HepG2 (cell line): ENCODE data around the gene SFTA2. TPM values are rescaled to one million over a fixed set of nuclear protein-coding genes. Genes with fewer than 3 reads are reported as not detected.

Experiments used
- ATAC-seq: fragments of 200-7000 bp; cut with Tn5 transposase; 3 replicates; pipeline ENCODE4 v1.9.1; 2020; ENCODE audit warnings: mild to moderate bottlenecking, moderate library complexity
- BruUV-seq: library from RNA; stranded (reverse); fragments of 400-500 nt; replicated peaks from 2 replicates; lab custom pipeline; 2021; lab: Mats Ljungman, UMichigan
- CTCF ChIA-PET: fragments of 300-600 bp; formaldehyde crosslinking; extraction: SDS; loops from one replicate; lab custom pipeline; 2021; ENCODE audit warnings: low total read pairs, inconsistent platforms, low intra/inter-chr PET ratio; lab: Yijun Ruan, JAX
- POLR2A ChIA-PET: fragments of 350-600 bp; sonication (Branson Sonifier 250); formaldehyde crosslinking; loops from one replicate; lab custom pipeline; 2020; ENCODE audit warnings: antibody characterized with exemption, inconsistent platforms; lab: Yijun Ruan, JAX
- DNase-seq: peaks from one replicate; pipeline ENCODE4 v3.0.0-alpha.2; 2015; ENCODE audit warnings: low spot score
- FAIRE-seq: peaks from 3 replicates; lab custom pipeline; 2011; peaks lifted over from hg19 to GRCh38; lab: Jason Lieb, UNC
- H2AFZ ChIP-seq: one replicate; pipeline ENCODE4 v1.6.1; 2011; ENCODE audit warnings: low read length, inconsistent platforms
- H3K27ac ChIP-seq: fragments of 300-600 bp; 3 replicates; pipeline ENCODE4 v1.8.0; 2011; ENCODE audit warnings: mixed run types, mild to moderate bottlenecking, mixed read lengths, low read length, inconsistent platforms; ENCODE audit not compliant: insufficient read depth; ENCODE audit errors: extremely low read length
- H3K27me3 ChIP-seq, 2 experiments: fragments of 200-600 bp in 1 of 2; 2 replicates in 1 of 2; 3 replicates in 1 of 2; pipeline versions ENCODE4 v1.6.0 to v1.8.0; 2011; ENCODE audit warnings: low read length in 2 of 2, mild to moderate bottlenecking in 2 of 2, moderate library complexity in 2 of 2, inconsistent platforms in 1 of 2; ENCODE audit not compliant: insufficient read depth in 2 of 2, control insufficient read depth in 1 of 2
- H3K36me3 ChIP-seq, 2 experiments: fragments of 200-600 bp in 1 of 2; replicated peaks in 1 of 2; 2 replicates in 1 of 2; 3 replicates in 1 of 2; pipeline versions ENCODE4 v1.5.1 to v1.8.0; 2011; ENCODE audit warnings: low read length in 2 of 2, inconsistent platforms in 1 of 2; ENCODE audit not compliant: insufficient read depth in 2 of 2, control insufficient read depth in 1 of 2
- H3K4me1 ChIP-seq: 2 replicates; pipeline ENCODE4 v1.5.1; 2012; ENCODE audit warnings: low read length, inconsistent platforms; ENCODE audit not compliant: insufficient read depth
- H3K4me2 ChIP-seq: 2 replicates; pipeline ENCODE4 v1.6.0; 2011; ENCODE audit warnings: low read depth, low read length, inconsistent platforms
- H3K4me3 ChIP-seq, 3 experiments: fragments of 200-600 bp in 1 of 3; sonication (generic), shearing (Covaris generic) in 1 of 3; replicated peaks in 1 of 3; 2 replicates each; pipeline ENCODE4 v1.5.1; 2011 to 2016; ENCODE audit warnings: low read length in 3 of 3, inconsistent platforms in 2 of 3, low read depth in 2 of 3, mild to moderate bottlenecking in 2 of 3, control low read depth in 1 of 3, mixed read lengths in 1 of 3; ENCODE audit not compliant: insufficient read depth in 1 of 3
- H3K79me2 ChIP-seq: one replicate; pipeline ENCODE4 v1.6.1; 2011; ENCODE audit warnings: low read length, inconsistent platforms; ENCODE audit not compliant: insufficient read depth
- H3K9ac ChIP-seq: 2 replicates; pipeline ENCODE4 v1.6.0; 2011; ENCODE audit warnings: mild to moderate bottlenecking, low read depth, low read length, inconsistent platforms; ENCODE audit not compliant: insufficient read depth
- H3K9me3 ChIP-seq: 2 replicates; pipeline ENCODE4 v1.5.1; 2012; ENCODE audit warnings: mild to moderate bottlenecking, low read length
- H4K20me1 ChIP-seq: 2 replicates; pipeline ENCODE4 v1.6.0; 2011; ENCODE audit warnings: inconsistent platforms, mild to moderate bottlenecking, low read length, moderate library complexity; ENCODE audit not compliant: insufficient read depth
- ESRRA ChIP-seq: sonication (generic); formaldehyde crosslinking; IDR thresholded peaks from 2 replicates; pipeline ENCODE4 v1.5.1; 2020; ENCODE audit warnings: mild to moderate bottlenecking, low read depth, missing genetic modification reagents
- HES4 ChIP-seq: sonication (generic); formaldehyde crosslinking; IDR thresholded peaks from 2 replicates; pipeline ENCODE4 v1.9.0; 2021; ENCODE audit warnings: mild to moderate bottlenecking, missing genetic modification reagents, borderline replicate concordance
- HIC2 ChIP-seq: sonication (generic); formaldehyde crosslinking; IDR thresholded peaks from 2 replicates; pipeline ENCODE4 v1.9.0; 2022; ENCODE audit warnings: low read depth, missing genetic modification reagents
- HMGXB4 ChIP-seq, 2 experiments: sonication (generic) in 1 of 2; formaldehyde crosslinking in 1 of 2; IDR thresholded peaks; 2 replicates each; pipeline versions ENCODE4 v1.4.0 to v1.6.1; 2018 to 2020; ENCODE audit warnings: missing genetic modification reagents in 2 of 2, borderline replicate concordance in 1 of 2, low read depth in 1 of 2, mild to moderate bottlenecking in 1 of 2, missing biosample characterization in 1 of 2
- NR2F2 ChIP-seq: IDR thresholded peaks from 2 replicates; pipeline ENCODE4 v1.6.1; 2012; ENCODE audit warnings: low read depth, inconsistent platforms, borderline replicate concordance
- NR2F6 ChIP-seq, 2 experiments: IDR thresholded peaks; 2 replicates each; pipeline ENCODE4 v1.6.1; 2016; ENCODE audit warnings: antibody characterized with exemption in 1 of 2, mild to moderate bottlenecking in 1 of 2
- SIN3A ChIP-seq: IDR thresholded peaks from 2 replicates; pipeline ENCODE4 v1.6.1; 2011; ENCODE audit warnings: low read depth, mild to moderate bottlenecking, control low read depth, low read length, borderline replicate concordance
- SRSF4 ChIP-seq: fragments of 200-400 bp; formaldehyde crosslinking; IDR thresholded peaks from one replicate; pipeline ENCODE4 v1.6.1; 2018; ENCODE audit warnings: mild to moderate bottlenecking, low read depth, low read length, moderate library complexity; ENCODE audit not compliant: poor library complexity, severe bottlenecking
- TSC22D2 ChIP-seq: sonication (generic); formaldehyde crosslinking; IDR thresholded peaks from 2 replicates; pipeline ENCODE4 v1.5.1; 2020; ENCODE audit warnings: missing genetic modification reagents, mild to moderate bottlenecking, borderline replicate concordance
- U2AF2 ChIP-seq: fragments of 200-400 bp; formaldehyde crosslinking; IDR thresholded peaks from 2 replicates; pipeline ENCODE4 v1.6.1; 2017; ENCODE audit warnings: low read depth, mild to moderate bottlenecking, low read length
- ZBTB21 ChIP-seq: sonication (generic); formaldehyde crosslinking; IDR thresholded peaks from 2 replicates; pipeline ENCODE4 v1.4.0; 2020; ENCODE audit warnings: missing genetic modification reagents
- ZNF776 ChIP-seq: sonication (generic); formaldehyde crosslinking; IDR thresholded peaks from 2 replicates; pipeline ENCODE4 v1.4.0; 2020; ENCODE audit warnings: mild to moderate bottlenecking, missing genetic modification reagents
- whole genome bisulfite sequencing: methylation state at CpG from one replicate; pipeline ENCODE4 v1.1.6; 2017; ENCODE audit warnings: low lambda C conversion rate; 5-methylcytosine and 5-hydroxymethylcytosine counted together
- in situ Hi-C: cut with HindIII; loops from 2 replicates; pipeline ENCODE4 v1.10.0; 2017; ENCODE audit warnings: low pct_unique_long_range_greater_than_20kb; ENCODE audit not compliant: extremely low pct_ligation_motif_present
- intact Hi-C: fragments of 100-400 bp; cut with micrococcal nuclease; formaldehyde crosslinking; loops from one replicate; pipeline ENCODE4 v1.10.0; 2022; ENCODE audit not compliant: unreplicated experiment
- polyA plus RNA-seq, 8 experiments: library from polyadenylated mRNA; depleted of rRNA in 3 of 8; stranded (reverse) in 7 of 8; unstranded in 1 of 8; fragments of >200 nt; fragmentation: Illumina TruSeq in 4 of 8; extraction: Trizol in 4 of 8; gene quantifications; 2 replicates each; pipeline versions ENCODE4 v1.2.1 to v1.2.3, GENCODE V29; 2011 to 2016; ENCODE audit warnings: low read depth in 4 of 8, missing spikeins in 1 of 8, mixed read lengths in 1 of 8; ENCODE audit not compliant: insufficient read depth in 1 of 8
- total RNA-seq, 5 experiments: library from RNA; depleted of rRNA; stranded (reverse); fragments of >200 nt; fragmentation: Illumina TruSeq; extraction: Trizol; gene quantifications; 2 replicates each; pipeline ENCODE4 v1.2.3, GENCODE V29; 2016; ENCODE audit warnings: low read depth in 1 of 5
- TF ChIP-seq, protein P1 (sequence below): sonication (generic); formaldehyde crosslinking; conservative IDR thresholded peaks from 2 replicates; pipeline ENCODE4 v1.5.0; 2020; ENCODE audit warnings: missing genetic modification reagents

Gene SFTA2
- total and polyA plus RNA-seq, 2 of the 13 experiments (the other 11 are each of a cell fraction or from before 2014, with no cell fraction given): not detected

DNA sequence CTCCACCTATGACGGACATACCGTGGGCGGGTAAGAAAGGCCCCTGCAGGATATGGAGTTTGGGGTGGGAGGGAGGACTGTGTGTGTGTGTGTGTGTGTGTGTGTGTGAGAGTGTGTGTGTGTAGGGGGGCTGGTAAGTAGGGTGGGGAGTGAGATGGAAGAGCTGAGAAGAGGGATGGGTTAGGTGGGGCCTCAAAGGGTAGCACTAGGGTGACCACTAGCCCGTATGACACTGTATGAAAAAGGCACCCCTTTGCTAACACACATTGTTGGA lies 40.6 kb downstream of the SFTA2 start (continued):
- TF ChIP-seq NR2F6 (IDR thresholded peaks at IDR 0.05) (no peak), NR2F6 (CRISPR knock-in tag; IDR thresholded peaks at IDR 0.05) (no peak), HIC2 (CRISPR knock-in tag) (no peak)

GRCh38 chr6:30890646-30891449 lies 41.1 kb downstream of the SFTA2 start:
- H3K4me2 ChIP-seq: no peak overlapping the region
- no peak overlapping the region for H2AFZ ChIP-seq
- ChIA-PET POLR2A (no interaction called here), CTCF (no interaction called here)
- peaks cover 33 to 62% of the 10 kb centered on the region in 2 experiments for H3K36me3 ChIP-seq
- H3K4me1 ChIP-seq: peaks cover 12% of the 10 kb centered on the region
- H3K27me3 ChIP-seq: no peaks in the 10 kb centered on the region
- BruUV-seq: no TSS peak
- DNase-seq (no peak), FAIRE-seq (no peak), ATAC-seq (no peak)
- TF ChIP-seq HES4 (CRISPR knock-in tag): 0 out of 2 replicates have a peak, but pooled peaks have one; percentile 20
- TF ChIP-seq ESRRA (CRISPR knock-in tag): no peak
- TF ChIP-seq ZBTB21 (CRISPR knock-in tag): no peak
- TF ChIP-seq, protein P1, sequence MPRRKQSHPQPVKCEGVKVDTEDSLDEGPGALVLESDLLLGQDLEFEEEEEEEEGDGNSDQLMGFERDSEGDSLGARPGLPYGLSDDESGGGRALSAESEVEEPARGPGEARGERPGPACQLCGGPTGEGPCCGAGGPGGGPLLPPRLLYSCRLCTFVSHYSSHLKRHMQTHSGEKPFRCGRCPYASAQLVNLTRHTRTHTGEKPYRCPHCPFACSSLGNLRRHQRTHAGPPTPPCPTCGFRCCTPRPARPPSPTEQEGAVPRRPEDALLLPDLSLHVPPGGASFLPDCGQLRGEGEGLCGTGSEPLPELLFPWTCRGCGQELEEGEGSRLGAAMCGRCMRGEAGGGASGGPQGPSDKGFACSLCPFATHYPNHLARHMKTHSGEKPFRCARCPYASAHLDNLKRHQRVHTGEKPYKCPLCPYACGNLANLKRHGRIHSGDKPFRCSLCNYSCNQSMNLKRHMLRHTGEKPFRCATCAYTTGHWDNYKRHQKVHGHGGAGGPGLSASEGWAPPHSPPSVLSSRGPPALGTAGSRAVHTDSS (CRISPR knock-in tag): no peak
- TF ChIP-seq NR2F2: no peak
- no peak for TF ChIP-seq HMGXB4 (CRISPR knock-in tag; IDR thresholded peaks at IDR 0.05; ENCODE audit: borderline replicate concordance in 1 of 2, low read depth in 1 of 2)
- no peak for TF ChIP-seq SRSF4
- 0 out of 2 replicates have a peak, but pooled peaks have one; percentile 59 for TF ChIP-seq ZNF776 (CRISPR knock-in tag)
- TF ChIP-seq SIN3A: no peak
- TF ChIP-seq U2AF2: no peak
- no peak for TF ChIP-seq TSC22D2 (CRISPR knock-in tag)
- peaks cover 4% of the 10 kb centered on the region; the same call in 1 of the 2 replicates for H4K20me1 ChIP-seq
- H3K79me2 ChIP-seq: peaks cover 12% of the 10 kb centered on the region
- WGBS: 88% methylated on average over 12 of the region's 12 CpGs
- no peaks in the 10 kb centered on the region for H3K9me3 ChIP-seq
- intact Hi-C loops: no loop called here
- no peak overlapping the region for H3K27ac ChIP-seq
- no peak overlapping the region for H3K4me3 ChIP-seq
- no peak overlapping the region for H3K9ac ChIP-seq
- in situ Hi-C loops: no loop called here
